ENCODE data around the gene SMIM10L2A. TPM values are rescaled to one million over a fixed set of nuclear protein-coding genes. Genes with fewer than 3 reads are reported as not detected.
A peak's percentile ranks its signal among the peaks of the same experiment; 100 is the strongest.
"Not testable (repeated sequence)": the region's sequence is repeated elsewhere in the genome, so short reads cannot be mapped to it uniquely, and the experiment has no call there.

SMIM10L2A gene
- total RNA-seq, 1 donor from 2014 or later = 9.5 TPM

DNA sequence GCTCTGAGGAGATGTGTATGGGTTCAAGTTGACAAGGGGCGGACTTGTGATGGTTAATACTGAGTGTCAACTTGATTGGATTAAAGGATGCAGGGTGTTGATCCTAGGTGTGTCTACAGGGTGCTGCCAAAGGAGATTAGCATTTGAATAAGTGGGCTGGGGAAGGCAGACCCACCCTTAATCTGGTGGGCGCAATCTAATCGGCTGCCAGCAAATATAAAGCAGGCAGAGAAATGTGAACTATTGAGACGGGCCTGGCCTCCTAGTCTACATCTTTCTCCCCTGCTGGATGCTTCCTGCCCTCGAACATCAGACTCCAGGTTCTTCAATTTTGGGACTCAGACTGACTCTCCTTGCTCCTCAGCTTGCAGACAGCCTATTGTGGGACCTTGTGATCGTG, 26.7 kb upstream of the SMIM10L2A start:
- Mint-ChIP-seq H3K9me3 (ENCODE audit: low read depth) (peaks cover 13% of the 10 kb centered on the region), H3K4me1 (ENCODE audit: low read depth) (peaks cover 3% of the 10 kb centered on the region), H3K27ac (no peak overlapping the region), H3K4me3 (ENCODE audit: low read depth) (no peak overlapping the region), H3K27me3 (no peaks in the 10 kb centered on the region), H3K36me3 (ENCODE audit: insufficient read depth) (no peaks in the 10 kb centered on the region)
- TF ChIP-seq, protein P1, sequence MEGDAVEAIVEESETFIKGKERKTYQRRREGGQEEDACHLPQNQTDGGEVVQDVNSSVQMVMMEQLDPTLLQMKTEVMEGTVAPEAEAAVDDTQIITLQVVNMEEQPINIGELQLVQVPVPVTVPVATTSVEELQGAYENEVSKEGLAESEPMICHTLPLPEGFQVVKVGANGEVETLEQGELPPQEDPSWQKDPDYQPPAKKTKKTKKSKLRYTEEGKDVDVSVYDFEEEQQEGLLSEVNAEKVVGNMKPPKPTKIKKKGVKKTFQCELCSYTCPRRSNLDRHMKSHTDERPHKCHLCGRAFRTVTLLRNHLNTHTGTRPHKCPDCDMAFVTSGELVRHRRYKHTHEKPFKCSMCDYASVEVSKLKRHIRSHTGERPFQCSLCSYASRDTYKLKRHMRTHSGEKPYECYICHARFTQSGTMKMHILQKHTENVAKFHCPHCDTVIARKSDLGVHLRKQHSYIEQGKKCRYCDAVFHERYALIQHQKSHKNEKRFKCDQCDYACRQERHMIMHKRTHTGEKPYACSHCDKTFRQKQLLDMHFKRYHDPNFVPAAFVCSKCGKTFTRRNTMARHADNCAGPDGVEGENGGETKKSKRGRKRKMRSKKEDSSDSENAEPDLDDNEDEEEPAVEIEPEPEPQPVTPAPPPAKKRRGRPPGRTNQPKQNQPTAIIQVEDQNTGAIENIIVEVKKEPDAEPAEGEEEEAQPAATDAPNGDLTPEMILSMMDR (IDR thresholded peaks at IDR 0.05; ENCODE audit: unreplicated experiment) = no peak
- DNase-seq (ENCODE audit: low spot score, unreplicated experiment) = no peak

DNA sequence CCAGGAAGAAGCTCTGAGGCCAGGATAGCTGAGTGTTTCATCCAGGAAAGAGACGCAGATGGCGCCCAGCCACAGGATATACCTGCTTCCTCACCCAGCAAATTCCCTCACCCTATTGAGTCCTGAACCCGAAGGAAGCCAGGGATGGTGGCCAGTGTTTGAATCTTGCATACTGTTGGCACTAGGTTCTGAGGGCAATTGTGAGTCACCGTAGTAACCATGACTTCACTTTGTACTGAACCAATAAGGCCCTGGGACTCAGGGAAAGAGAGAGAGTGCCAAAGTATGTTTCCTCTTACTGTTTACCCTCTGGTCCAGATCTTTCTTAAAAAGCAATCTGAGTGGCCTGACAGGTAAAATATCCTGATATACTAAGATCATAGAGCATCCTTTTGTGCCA, 25.6 kb upstream of the SMIM10L2A start:
- H3K4me1 Mint-ChIP-seq (ENCODE audit: low read depth) = peaks cover 3% of the 10 kb centered on the region
- peaks cover 12% of the 10 kb centered on the region for H3K9me3 Mint-ChIP-seq (ENCODE audit: low read depth)
- H3K4me3 Mint-ChIP-seq (ENCODE audit: low read depth) = no peak overlapping the region
- no peaks in the 10 kb centered on the region for H3K36me3 Mint-ChIP-seq (ENCODE audit: insufficient read depth)
- H3K27me3 Mint-ChIP-seq = no peaks in the 10 kb centered on the region
- TF ChIP-seq, protein P1 (IDR thresholded peaks at IDR 0.05; ENCODE audit: unreplicated experiment) = no peak
- no peak overlapping the region for H3K27ac Mint-ChIP-seq
- DNase-seq (ENCODE audit: low spot score, unreplicated experiment) = no peak

DNA sequence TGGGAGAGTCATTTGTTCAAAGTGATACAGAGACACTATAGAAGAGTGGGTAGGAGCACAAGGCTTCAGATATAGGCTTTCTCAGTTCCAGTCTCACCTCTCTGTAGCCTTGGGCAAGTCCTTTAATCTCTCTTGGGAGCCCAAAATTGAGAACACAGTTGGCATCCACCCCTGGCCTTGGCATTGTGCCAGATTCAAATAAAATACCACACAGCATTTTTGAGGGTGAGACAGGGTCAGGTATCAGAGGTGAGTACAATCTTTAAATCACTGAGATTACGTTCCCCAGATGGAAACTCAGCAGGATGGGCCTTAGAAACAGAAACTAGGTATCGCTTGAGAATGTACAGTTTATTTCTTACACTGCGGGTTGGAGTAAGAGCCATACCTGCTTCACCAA, 25.2 kb upstream of the SMIM10L2A start:
- no peak overlapping the region for H3K4me3 Mint-ChIP-seq (ENCODE audit: low read depth)
- H3K27ac Mint-ChIP-seq = no peak overlapping the region
- TF ChIP-seq, protein P1 (IDR thresholded peaks at IDR 0.05; ENCODE audit: unreplicated experiment) = no peak
- H3K4me1 Mint-ChIP-seq (ENCODE audit: low read depth) = peaks cover 3% of the 10 kb centered on the region
- H3K36me3 Mint-ChIP-seq (ENCODE audit: insufficient read depth) = no peaks in the 10 kb centered on the region
- DNase-seq (ENCODE audit: low spot score, unreplicated experiment) = no peak
- no peaks in the 10 kb centered on the region for H3K27me3 Mint-ChIP-seq
- peaks cover 9% of the 10 kb centered on the region for H3K9me3 Mint-ChIP-seq (ENCODE audit: low read depth)

DNA sequence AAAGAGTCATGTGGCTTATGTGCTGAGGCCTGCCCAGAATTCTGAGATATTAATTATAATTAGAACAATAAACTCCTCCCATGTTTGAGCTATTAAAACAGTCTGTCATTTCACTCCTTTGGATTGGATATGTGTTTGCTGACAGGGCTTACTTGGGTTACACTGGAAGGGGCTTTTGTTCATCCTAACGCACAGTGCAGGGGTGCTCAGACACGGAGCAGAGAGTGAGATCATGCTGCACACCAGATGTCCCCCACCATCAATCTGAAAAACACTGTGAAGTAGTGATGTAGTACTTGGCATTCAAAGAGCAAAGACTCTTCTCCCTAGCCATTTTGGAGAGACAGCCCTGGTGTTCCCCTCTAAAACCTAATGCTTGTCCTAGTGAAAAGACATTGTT, 24.1 kb upstream of the SMIM10L2A start:
- TF ChIP-seq, protein P1 (IDR thresholded peaks at IDR 0.05; ENCODE audit: unreplicated experiment) = no peak
- Mint-ChIP-seq H3K4me3 (ENCODE audit: low read depth) (no peak overlapping the region), H3K27ac (no peak overlapping the region), H3K4me1 (ENCODE audit: low read depth) (peaks cover 3% of the 10 kb centered on the region), H3K36me3 (ENCODE audit: insufficient read depth) (no peaks in the 10 kb centered on the region), H3K27me3 (no peaks in the 10 kb centered on the region), H3K9me3 (ENCODE audit: low read depth) (peaks cover 12% of the 10 kb centered on the region)
- no peak for DNase-seq (ENCODE audit: low spot score, unreplicated experiment)

DNA sequence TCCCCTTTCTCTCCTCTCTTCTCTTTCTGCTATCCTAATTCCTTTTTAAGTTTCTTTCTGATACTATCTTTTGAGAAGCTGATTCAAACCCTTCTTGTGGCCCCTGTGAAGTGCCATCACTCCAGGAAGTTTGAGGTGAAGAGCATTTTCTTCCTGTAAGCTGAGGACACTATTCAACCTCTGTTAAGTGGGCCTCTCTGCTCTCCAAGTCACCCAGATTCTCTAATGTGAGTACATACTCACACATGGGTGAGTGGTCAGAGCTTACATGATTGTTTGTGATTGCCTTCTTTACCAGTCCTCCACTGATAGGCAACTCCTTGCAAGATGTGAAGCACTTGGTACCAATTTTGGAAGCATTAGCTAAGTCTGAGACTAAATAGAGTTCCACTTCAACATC, 18.4 kb upstream of the SMIM10L2A start:
- Mint-ChIP-seq H3K9me3 (ENCODE audit: low read depth) (peaks cover 10% of the 10 kb centered on the region), H3K27ac (no peak overlapping the region), H3K4me3 (ENCODE audit: low read depth) (no peak overlapping the region)

DNA sequence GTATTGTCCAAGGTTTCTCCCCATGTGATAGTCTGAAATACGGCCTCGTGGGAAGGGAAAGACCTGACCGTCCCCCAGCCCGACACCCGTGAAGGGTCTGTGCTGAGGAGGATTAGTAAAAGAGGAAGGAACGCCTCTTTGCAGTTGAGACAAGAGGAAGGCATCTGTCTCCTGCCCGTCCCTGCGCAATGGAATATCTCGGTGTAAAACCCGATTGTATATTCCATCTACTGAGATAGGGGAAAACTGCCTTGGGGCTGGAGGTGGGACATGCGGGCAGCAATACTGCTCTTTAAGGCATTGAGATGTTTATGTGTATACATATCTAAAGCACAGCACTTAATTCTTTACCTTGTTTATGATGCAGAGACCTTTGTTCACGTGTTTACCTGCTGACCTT, 15.3 kb upstream of the SMIM10L2A start:
- H3K4me1 Mint-ChIP-seq (ENCODE audit: low read depth) = peaks cover 20% of the 10 kb centered on the region
- H3K27me3 Mint-ChIP-seq; H3K36me3 Mint-ChIP-seq (ENCODE audit: insufficient read depth); DNase-seq (ENCODE audit: low spot score, unreplicated experiment): not testable (repeated sequence)
- H3K9me3 Mint-ChIP-seq (ENCODE audit: low read depth) = peaks cover 18% of the 10 kb centered on the region
- H3K27ac Mint-ChIP-seq = peak overlapping the region; percentile 62
- peak overlapping the region; percentile 7 for H3K4me3 Mint-ChIP-seq (ENCODE audit: low read depth)

More for the DNA sequence above, 18.4 kb upstream of the SMIM10L2A start:
- no peaks in the 10 kb centered on the region for H3K36me3 Mint-ChIP-seq (ENCODE audit: insufficient read depth)
- H3K27me3 Mint-ChIP-seq = no peaks in the 10 kb centered on the region
- TF ChIP-seq, protein P1 (IDR thresholded peaks at IDR 0.05; ENCODE audit: unreplicated experiment) = no peak
- DNase-seq (ENCODE audit: low spot score, unreplicated experiment) = no peak
- H3K4me1 Mint-ChIP-seq (ENCODE audit: low read depth) = peaks cover 14% of the 10 kb centered on the region

Data from progenitor cell of endocrine pancreas (in vitro differentiated cells).